ENCODE data around the gene BRWD1.

DNA sequence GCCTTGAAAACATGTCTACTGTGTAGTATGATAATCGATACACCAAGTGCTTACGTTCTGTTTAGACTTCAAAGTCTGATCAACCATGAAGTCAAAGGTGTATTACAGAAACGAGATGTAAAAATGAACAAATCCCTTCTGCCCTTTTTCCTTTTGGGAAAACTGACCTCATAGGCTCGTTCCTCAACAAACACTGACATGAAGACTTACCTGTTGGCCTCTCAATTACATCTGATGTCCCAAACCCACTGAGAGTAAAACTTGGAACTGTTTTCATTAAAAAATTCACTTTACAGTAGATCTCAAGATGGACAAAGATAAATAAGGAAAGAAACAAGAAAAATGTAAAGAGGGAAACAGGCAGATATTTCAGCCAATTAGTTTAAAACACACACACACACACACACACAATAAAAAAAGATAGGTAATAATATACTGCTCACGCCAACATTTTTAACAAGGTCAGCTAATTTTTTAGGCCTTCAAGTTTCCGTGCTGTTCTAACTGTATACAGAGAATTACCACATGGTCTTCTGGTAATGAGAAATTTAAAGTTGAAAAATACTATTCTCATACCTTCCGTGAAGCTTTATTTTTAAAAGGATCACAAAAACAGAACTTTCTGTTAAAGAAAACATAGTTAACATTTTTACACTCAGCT lies 33.4 kb upstream of the BRWD1 start:
- no peak for TF ChIP-seq ZFX (IDR thresholded peaks at IDR 0.05; ENCODE audit: borderline replicate concordance)
- TF ChIP-seq, protein P1, sequence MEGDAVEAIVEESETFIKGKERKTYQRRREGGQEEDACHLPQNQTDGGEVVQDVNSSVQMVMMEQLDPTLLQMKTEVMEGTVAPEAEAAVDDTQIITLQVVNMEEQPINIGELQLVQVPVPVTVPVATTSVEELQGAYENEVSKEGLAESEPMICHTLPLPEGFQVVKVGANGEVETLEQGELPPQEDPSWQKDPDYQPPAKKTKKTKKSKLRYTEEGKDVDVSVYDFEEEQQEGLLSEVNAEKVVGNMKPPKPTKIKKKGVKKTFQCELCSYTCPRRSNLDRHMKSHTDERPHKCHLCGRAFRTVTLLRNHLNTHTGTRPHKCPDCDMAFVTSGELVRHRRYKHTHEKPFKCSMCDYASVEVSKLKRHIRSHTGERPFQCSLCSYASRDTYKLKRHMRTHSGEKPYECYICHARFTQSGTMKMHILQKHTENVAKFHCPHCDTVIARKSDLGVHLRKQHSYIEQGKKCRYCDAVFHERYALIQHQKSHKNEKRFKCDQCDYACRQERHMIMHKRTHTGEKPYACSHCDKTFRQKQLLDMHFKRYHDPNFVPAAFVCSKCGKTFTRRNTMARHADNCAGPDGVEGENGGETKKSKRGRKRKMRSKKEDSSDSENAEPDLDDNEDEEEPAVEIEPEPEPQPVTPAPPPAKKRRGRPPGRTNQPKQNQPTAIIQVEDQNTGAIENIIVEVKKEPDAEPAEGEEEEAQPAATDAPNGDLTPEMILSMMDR (IDR thresholded peaks at IDR 0.05), result no peak
